ENCODE data around the gene PREX1.

The PREX1 gene

DNA sequence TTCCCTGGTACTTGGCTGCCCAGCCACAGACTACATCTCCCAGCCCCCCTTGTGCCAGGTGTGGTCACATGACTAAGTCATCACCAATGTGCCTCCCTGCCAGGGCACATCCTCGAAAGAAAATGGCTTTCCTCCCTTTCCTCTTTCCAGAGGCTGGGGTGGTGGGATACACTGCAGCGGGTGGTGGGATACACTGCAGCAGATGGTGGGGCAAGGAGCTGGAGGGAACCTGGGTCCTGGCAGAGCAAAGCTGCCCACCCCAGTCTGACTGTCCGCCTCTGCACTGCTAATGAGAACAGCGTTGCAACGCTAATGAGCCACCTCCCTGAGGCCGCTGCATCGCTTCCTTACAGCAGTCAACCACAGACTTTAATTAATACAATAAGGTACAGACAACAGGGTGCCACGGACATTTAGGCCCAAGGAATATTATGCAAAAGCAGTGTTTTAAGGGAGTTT is 125.3 kb downstream of the PREX1 start:
- TF ChIP-seq ZNF274 (IDR thresholded peaks at IDR 0.05; ENCODE audit: low read depth, low read length) (no peak), SUZ12 (IDR thresholded peaks at IDR 0.05; ENCODE audit: extremely low read depth, insufficient read depth, insufficient read length) (no peak), YY1 (IDR thresholded peaks at IDR 0.05; ENCODE audit: insufficient read depth, insufficient read length) (no peak)

DNA sequence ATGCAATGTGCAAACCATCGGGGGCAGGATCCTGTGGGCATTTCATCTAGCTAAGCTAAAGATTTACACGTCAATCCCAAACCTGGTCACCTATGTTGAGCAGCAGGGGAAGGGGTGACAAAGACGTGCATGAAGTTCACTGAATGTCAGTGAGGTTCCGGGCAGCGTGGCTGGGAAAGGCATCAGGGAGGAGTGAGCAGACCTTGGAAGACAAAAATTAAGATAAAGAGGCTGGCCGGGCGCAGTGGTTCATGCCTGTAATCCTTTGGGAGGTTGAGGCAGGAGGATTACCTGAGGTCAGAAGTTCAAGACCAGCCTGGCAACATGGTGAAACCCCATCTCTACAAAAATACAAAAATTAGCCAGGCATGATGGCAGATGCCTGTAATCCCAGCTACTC is 126.1 kb downstream of the PREX1 start:
- H3K36me3 ChIP-seq (ENCODE audit: insufficient read depth, insufficient read length, low read length) = peaks cover 29% of the 10 kb centered on the region
- DNase-seq (ENCODE audit: low read depth, low spot score) = no peak
- no peak overlapping the region for H3K4me3 ChIP-seq (ENCODE audit: insufficient read length, low read depth)
- H3K27me3 ChIP-seq (ENCODE audit: insufficient read depth, insufficient read length) = no peaks in the 10 kb centered on the region
- TF ChIP-seq YY1 (IDR thresholded peaks at IDR 0.05; ENCODE audit: insufficient read depth, insufficient read length) (no peak), ZNF274 (IDR thresholded peaks at IDR 0.05; ENCODE audit: low read depth, low read length) (no peak), SUZ12 (IDR thresholded peaks at IDR 0.05; ENCODE audit: extremely low read depth, insufficient read depth, insufficient read length) (no peak)
- peaks cover 12% of the 10 kb centered on the region for H3K4me1 ChIP-seq (ENCODE audit: insufficient read depth, insufficient read length)
- no peaks in the 10 kb centered on the region for H3K9me3 ChIP-seq (ENCODE audit: insufficient read depth, low read length)
- H3K9ac ChIP-seq (ENCODE audit: insufficient read length, low read depth) = no peak overlapping the region

More for the DNA sequence above, 125.3 kb downstream of the PREX1 start:
- Histone ChIP-seq H3K4me3 (ENCODE audit: insufficient read length, low read depth) (no peak overlapping the region), H3K27me3 (ENCODE audit: insufficient read depth, insufficient read length) (no peaks in the 10 kb centered on the region), H3K9me3 (ENCODE audit: insufficient read depth, low read length) (no peaks in the 10 kb centered on the region), H3K4me1 (ENCODE audit: insufficient read depth, insufficient read length) (peaks cover 12% of the 10 kb centered on the region), H3K9ac (ENCODE audit: insufficient read length, low read depth) (no peak overlapping the region), H3K36me3 (ENCODE audit: insufficient read depth, insufficient read length, low read length) (peaks cover 33% of the 10 kb centered on the region)
- no peak for DNase-seq (ENCODE audit: low read depth, low spot score)

DNA sequence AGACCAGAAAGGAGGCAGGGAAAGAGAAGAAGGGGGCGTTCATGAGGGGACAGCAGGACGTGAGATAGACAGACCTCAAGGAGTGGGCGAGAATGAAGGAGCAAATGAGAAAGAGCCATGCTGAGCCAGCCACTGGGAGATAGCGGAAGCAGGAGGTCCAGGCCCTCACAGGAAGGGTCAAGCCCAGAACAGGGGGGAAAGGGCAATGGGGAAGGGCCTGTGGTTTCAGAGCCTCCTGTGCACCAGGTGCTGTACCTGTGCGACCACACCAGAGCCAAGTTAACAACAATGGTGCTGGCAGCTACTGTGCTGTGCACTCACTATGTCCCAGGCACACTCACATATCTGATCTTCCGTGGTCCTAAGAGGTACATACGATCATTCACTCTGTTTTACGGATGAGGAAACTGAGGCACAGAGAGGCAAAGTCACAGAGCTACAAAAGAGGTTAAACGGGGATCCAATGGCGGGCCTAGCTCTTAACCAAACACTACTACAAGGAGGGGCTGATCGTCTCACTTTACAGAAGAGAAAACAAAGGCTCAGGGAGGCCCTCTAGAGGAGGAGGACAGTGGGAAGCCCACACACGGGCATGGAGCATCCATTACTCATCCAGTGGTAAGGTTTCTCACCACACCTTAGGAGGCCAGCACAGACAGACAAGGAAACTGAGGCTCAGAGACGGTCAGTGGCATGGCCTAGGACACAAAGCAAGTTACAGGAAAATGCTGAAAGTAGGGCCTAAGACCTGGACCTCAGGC is 129.1 kb downstream of the PREX1 start:
- Histone ChIP-seq H3K36me3 (ENCODE audit: insufficient read depth, insufficient read length, low read length) (peaks cover 30% of the 10 kb centered on the region), H3K4me1 (ENCODE audit: insufficient read depth, insufficient read length) (peaks cover 12% of the 10 kb centered on the region), H3K9me3 (ENCODE audit: insufficient read depth, low read length) (no peaks in the 10 kb centered on the region), H3K9ac (ENCODE audit: insufficient read length, low read depth) (no peak overlapping the region), H3K4me3 (ENCODE audit: insufficient read length, low read depth) (no peak overlapping the region), H3K27me3 (ENCODE audit: insufficient read depth, insufficient read length) (no peaks in the 10 kb centered on the region)
- DNase-seq (ENCODE audit: low read depth, low spot score) = no peak
- TF ChIP-seq SUZ12 (IDR thresholded peaks at IDR 0.05; ENCODE audit: extremely low read depth, insufficient read depth, insufficient read length) (no peak), YY1 (IDR thresholded peaks at IDR 0.05; ENCODE audit: insufficient read depth, insufficient read length) (no peak), ZNF274 (IDR thresholded peaks at IDR 0.05; ENCODE audit: low read depth, low read length) (no peak)

DNA sequence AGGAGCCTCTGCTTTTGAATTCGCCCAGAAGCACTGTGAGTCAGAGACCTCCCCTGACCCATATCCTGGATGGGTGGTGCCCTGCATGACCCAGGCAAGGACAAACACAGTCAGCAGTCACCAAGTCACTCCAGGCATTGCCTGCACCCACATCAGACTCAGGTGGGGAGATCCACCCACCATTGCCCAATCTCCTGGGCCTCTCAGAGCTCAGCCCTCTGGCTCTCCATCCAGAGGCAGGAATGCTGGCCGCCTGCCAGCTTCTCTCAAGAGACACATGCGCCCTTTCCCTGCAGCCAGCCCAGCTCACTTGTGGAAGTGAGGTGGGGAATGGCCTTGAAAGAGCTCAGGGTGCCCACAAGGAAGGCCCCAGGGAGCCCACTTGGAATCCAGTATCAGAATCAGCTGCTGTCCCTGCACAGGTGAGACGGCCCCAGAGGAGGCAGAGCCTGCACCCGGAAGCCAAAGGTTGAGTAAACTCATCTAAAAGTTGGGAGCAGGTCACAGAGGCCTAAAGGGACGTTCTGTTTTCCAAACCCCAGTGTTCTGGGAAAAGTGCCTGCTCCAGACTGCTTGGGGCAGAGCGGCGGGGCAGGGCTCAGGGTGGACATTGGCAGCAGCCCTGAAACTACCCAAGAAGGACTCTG is 129.8 kb downstream of the PREX1 start:
- Histone ChIP-seq H3K9me3 (ENCODE audit: insufficient read depth, low read length) (no peaks in the 10 kb centered on the region), H3K9ac (ENCODE audit: insufficient read length, low read depth) (no peak overlapping the region), H3K4me1 (ENCODE audit: insufficient read depth, insufficient read length) (peaks cover 12% of the 10 kb centered on the region), H3K36me3 (ENCODE audit: insufficient read depth, insufficient read length, low read length) (peaks cover 27% of the 10 kb centered on the region), H3K27me3 (ENCODE audit: insufficient read depth, insufficient read length) (no peaks in the 10 kb centered on the region), H3K4me3 (ENCODE audit: insufficient read length, low read depth) (no peak overlapping the region)
- no peak for DNase-seq (ENCODE audit: low read depth, low spot score)
- no peak for TF ChIP-seq YY1 (IDR thresholded peaks at IDR 0.05; ENCODE audit: insufficient read depth, insufficient read length)
- TF ChIP-seq SUZ12 (IDR thresholded peaks at IDR 0.05; ENCODE audit: extremely low read depth, insufficient read depth, insufficient read length) = no peak

DNA sequence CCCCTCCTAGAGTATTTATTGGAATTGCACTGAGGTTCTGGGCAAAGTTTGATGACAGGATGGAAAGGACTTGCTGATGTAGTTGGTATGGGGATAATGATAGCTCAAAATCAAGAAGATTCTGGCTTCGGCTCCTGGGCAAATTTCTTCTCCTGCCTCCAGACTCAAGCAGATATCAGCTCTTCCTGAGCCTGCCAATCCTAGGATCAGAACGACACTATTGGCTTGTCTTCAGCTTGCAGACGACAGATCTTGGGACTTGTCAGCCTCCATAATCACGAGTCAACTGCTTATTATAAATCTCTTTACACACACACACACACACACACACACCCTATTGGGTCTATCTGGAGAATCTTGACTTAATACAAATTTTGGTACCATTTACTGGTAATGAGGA is 131.1 kb downstream of the PREX1 start:
- Histone ChIP-seq H3K9ac (ENCODE audit: insufficient read length, low read depth) (no peak overlapping the region), H3K9me3 (ENCODE audit: insufficient read depth, low read length) (no peaks in the 10 kb centered on the region), H3K4me3 (ENCODE audit: insufficient read length, low read depth) (no peak overlapping the region), H3K4me1 (ENCODE audit: insufficient read depth, insufficient read length) (peaks cover 12% of the 10 kb centered on the region), H3K36me3 (ENCODE audit: insufficient read depth, insufficient read length, low read length) (peaks cover 26% of the 10 kb centered on the region), H3K27me3 (ENCODE audit: insufficient read depth, insufficient read length) (no peaks in the 10 kb centered on the region)
- TF ChIP-seq YY1 (IDR thresholded peaks at IDR 0.05; ENCODE audit: insufficient read depth, insufficient read length) (no peak), SUZ12 (IDR thresholded peaks at IDR 0.05; ENCODE audit: extremely low read depth, insufficient read depth, insufficient read length) (no peak), ZNF274 (IDR thresholded peaks at IDR 0.05; ENCODE audit: low read depth, low read length) (no peak)
- no peak for DNase-seq (ENCODE audit: low read depth, low spot score)

DNA sequence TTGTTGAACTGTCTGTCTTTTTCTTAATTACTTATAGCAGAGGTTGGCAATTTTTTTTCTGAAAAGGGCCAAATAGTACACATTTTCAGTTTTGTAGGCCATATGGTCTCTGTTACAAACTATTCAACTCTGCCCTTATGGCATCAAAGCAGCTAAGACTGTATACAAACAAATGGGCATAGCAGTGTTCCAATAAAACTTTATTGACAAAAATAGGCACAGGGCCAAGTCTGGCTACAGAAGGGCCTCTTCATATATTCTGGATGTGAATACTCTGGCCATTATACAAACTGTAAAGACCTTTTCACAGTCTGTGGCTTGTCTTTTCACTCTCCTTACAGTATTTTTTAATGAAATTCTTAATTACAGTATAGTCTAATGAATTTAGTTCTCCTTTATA is 132.1 kb downstream of the PREX1 start:
- H3K4me3 ChIP-seq (ENCODE audit: insufficient read length, low read depth) = no peak overlapping the region
- H3K36me3 ChIP-seq (ENCODE audit: insufficient read depth, insufficient read length, low read length) = peaks cover 26% of the 10 kb centered on the region

DNA sequence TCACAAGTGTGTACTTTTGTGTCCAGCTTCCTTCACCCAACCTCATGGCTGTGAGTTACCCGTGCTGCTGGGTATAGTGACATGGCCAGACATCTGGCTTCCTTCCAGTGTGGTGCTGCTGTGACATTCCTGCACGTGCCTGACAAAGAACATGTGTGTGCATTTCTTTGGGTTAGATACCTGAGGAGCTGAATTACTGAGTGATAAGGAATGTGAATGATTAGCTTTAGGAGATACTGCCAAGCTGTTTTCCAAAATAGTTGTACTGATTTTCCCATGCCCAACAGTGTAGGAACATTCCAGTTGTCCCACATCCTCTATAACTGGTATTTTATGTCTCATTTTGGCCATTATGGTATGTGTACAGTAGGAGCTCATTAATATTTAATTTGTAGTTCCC is 132.5 kb downstream of the PREX1 start:
- no peak for DNase-seq (ENCODE audit: low read depth, low spot score)
- no peaks in the 10 kb centered on the region for H3K27me3 ChIP-seq (ENCODE audit: insufficient read depth, insufficient read length)
- no peak overlapping the region for H3K9ac ChIP-seq (ENCODE audit: insufficient read length, low read depth)
- no peak overlapping the region for H3K4me3 ChIP-seq (ENCODE audit: insufficient read length, low read depth)
- no peaks in the 10 kb centered on the region for H3K9me3 ChIP-seq (ENCODE audit: insufficient read depth, low read length)
- no peak for TF ChIP-seq YY1 (IDR thresholded peaks at IDR 0.05; ENCODE audit: insufficient read depth, insufficient read length)
- no peak for TF ChIP-seq ZNF274 (IDR thresholded peaks at IDR 0.05; ENCODE audit: low read depth, low read length)
- no peak for TF ChIP-seq SUZ12 (IDR thresholded peaks at IDR 0.05; ENCODE audit: extremely low read depth, insufficient read depth, insufficient read length)
- peaks cover 24% of the 10 kb centered on the region for H3K36me3 ChIP-seq (ENCODE audit: insufficient read depth, insufficient read length, low read length)
- peaks cover 12% of the 10 kb centered on the region for H3K4me1 ChIP-seq (ENCODE audit: insufficient read depth, insufficient read length)

More for the DNA sequence above, 132.1 kb downstream of the PREX1 start:
- H3K9ac ChIP-seq (ENCODE audit: insufficient read length, low read depth) = no peak overlapping the region
- H3K4me1 ChIP-seq (ENCODE audit: insufficient read depth, insufficient read length) = peaks cover 12% of the 10 kb centered on the region
- no peak for DNase-seq (ENCODE audit: low read depth, low spot score)
- TF ChIP-seq ZNF274 (IDR thresholded peaks at IDR 0.05; ENCODE audit: low read depth, low read length) (no peak), SUZ12 (IDR thresholded peaks at IDR 0.05; ENCODE audit: extremely low read depth, insufficient read depth, insufficient read length) (no peak), YY1 (IDR thresholded peaks at IDR 0.05; ENCODE audit: insufficient read depth, insufficient read length) (no peak)
- H3K27me3 ChIP-seq (ENCODE audit: insufficient read depth, insufficient read length) = no peaks in the 10 kb centered on the region
- no peaks in the 10 kb centered on the region for H3K9me3 ChIP-seq (ENCODE audit: insufficient read depth, low read length)

Data from NT2/D1 (cell line).